ENCODE results near the gene GBA2. TPM values are rescaled to one million over a fixed set of nuclear protein-coding genes. Genes with fewer than 3 reads are reported as not detected.
A peak's percentile ranks its signal among the peaks of the same experiment; 100 is the strongest.

The GBA2 gene
- total RNA-seq, 4 donors from 2014 or later = 263 to 474 (median 436) TPM

DNA sequence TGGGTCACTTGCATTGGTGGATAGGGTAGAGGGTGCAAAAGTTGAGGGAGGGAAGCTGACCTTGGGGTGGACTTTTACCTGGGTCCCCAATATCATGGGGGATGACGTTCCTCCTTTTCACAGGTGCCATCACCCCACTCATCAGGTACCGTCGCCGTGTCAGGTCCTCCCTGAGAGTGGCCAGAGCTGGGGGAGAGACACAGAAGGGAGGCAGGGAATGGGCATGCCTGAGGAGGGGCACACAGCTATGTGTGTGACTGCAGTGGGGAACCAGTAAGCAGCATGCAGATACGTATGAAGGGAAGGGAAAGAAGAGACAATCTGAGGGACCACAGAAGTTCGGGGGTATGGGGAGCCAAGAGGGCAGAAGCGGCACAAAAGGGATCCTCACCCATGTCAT is 10.1 kb downstream of the GBA2 start:
- peaks cover 0 to 8% (median 0%) of the 10 kb centered on the region in 4 donors for H3K4me1 ChIP-seq
- no peaks in the 10 kb centered on the region for H3K27me3 ChIP-seq
- DNase-seq = no peak
- H3K27ac ChIP-seq = no peak overlapping the region
- TF ChIP-seq POLR2A (IDR thresholded peaks at IDR 0.05) = no peak
- TF ChIP-seq, protein P1, sequence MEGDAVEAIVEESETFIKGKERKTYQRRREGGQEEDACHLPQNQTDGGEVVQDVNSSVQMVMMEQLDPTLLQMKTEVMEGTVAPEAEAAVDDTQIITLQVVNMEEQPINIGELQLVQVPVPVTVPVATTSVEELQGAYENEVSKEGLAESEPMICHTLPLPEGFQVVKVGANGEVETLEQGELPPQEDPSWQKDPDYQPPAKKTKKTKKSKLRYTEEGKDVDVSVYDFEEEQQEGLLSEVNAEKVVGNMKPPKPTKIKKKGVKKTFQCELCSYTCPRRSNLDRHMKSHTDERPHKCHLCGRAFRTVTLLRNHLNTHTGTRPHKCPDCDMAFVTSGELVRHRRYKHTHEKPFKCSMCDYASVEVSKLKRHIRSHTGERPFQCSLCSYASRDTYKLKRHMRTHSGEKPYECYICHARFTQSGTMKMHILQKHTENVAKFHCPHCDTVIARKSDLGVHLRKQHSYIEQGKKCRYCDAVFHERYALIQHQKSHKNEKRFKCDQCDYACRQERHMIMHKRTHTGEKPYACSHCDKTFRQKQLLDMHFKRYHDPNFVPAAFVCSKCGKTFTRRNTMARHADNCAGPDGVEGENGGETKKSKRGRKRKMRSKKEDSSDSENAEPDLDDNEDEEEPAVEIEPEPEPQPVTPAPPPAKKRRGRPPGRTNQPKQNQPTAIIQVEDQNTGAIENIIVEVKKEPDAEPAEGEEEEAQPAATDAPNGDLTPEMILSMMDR (IDR thresholded peaks at IDR 0.05) = no peak
- no peaks in the 10 kb centered on the region for H3K9me3 ChIP-seq
- H3K36me3 ChIP-seq = peaks cover 0 to 96% (median 3%) of the 10 kb centered on the region in 3 donors
- H3K4me3 ChIP-seq = no peak overlapping the region

DNA sequence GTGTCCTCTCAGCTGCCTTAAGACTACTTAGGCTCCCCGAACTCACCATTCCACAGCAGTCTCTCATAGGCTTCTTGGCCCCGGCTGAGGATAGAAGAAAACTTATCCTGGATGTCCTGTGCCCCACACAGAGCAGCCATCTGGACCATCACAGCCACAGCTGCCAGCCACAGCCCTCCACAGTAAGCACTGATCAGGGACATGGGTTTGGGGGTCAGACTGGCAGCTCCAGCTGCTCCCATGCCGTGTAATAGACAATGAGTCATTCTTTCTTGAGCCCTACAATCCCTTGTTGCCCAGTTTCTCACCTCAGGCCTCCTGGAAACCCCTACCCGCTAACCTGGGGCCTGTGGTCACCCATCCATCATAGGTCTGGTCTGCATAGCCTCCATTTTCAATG is 10.8 kb downstream of the GBA2 start:
- H3K36me3 ChIP-seq = peaks cover 0 to 88% (median 2%) of the 10 kb centered on the region in 3 donors

DNA sequence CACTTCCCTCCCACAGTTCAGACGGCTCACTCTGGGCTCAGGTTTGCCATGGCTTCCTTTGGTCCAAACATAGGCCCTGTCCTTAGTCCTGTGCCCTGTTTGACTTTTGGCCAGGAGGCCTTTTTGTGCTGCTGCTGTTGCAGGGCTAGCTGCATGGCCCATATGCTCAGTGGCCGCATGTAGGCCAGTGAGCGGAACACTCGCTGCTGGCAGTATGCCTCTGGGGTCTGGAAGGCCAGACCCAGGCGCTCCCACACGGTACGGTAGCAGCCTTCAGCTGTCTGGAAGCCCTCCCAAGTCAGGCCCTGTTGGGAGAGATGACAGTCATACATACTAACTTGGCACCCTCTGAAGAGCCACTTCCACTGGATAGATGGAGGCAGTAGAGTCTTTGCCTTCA is 11.9 kb downstream of the GBA2 start:
- DNase-seq = no peak
- no peaks in the 10 kb centered on the region for H3K27me3 ChIP-seq
- H3K36me3 ChIP-seq = peaks cover 0 to 78% (median 0%) of the 10 kb centered on the region in 3 donors
- H3K9me3 ChIP-seq = no peaks in the 10 kb centered on the region
- H3K27ac ChIP-seq = peak overlapping the region in 1 of 4 donors; percentile 48
- TF ChIP-seq, protein P1 (IDR thresholded peaks at IDR 0.05) = no peak
- no peak for TF ChIP-seq POLR2A (IDR thresholded peaks at IDR 0.05)
- peaks cover 0 to 15% (median 2%) of the 10 kb centered on the region in 4 donors for H3K4me1 ChIP-seq
- no peak overlapping the region for H3K4me3 ChIP-seq

More for the DNA sequence above, 10.8 kb downstream of the GBA2 start:
- Histone ChIP-seq H3K4me1 (peaks cover 0 to 10% (median 2%) of the 10 kb centered on the region in 4 donors), H3K4me3 (no peak overlapping the region), H3K27me3 (no peaks in the 10 kb centered on the region), H3K9me3 (no peaks in the 10 kb centered on the region), H3K27ac (no peak overlapping the region)
- TF ChIP-seq, protein P1 (IDR thresholded peaks at IDR 0.05) = no peak
- no peak for TF ChIP-seq POLR2A (IDR thresholded peaks at IDR 0.05)
- DNase-seq = no peak

DNA sequence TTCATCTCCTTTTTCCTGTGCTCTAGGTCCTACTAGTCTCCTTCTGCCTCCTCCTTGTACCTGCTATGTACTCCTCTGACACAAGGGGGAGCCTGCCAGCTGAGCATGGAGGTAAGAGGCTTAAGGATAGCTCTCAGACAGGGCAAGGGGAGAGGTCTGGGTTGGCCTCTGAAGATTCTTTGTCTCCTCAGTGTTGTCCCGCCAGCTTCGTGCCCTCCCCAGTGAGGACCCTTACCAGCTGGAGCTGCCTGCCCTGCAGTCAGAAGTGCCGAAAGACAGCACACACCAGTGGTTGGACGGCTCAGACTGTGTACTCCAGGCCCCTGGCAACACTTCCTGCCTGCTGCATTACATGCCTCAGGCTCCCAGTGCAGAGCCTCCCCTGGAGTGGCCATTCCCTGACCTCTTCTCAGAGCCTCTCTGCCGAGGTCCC is 12.8 kb downstream of the GBA2 start:
- peak in 1 of 2 donors; percentile 26 for TF ChIP-seq POLR2A (IDR thresholded peaks at IDR 0.05)
- TF ChIP-seq, protein P1 (IDR thresholded peaks at IDR 0.05) = peak; percentile 61 to 91 (median 80)
- peaks cover 0 to 15% (median 2%) of the 10 kb centered on the region in 4 donors for H3K4me1 ChIP-seq
- peak; percentile 67 to 87 (median 76) for DNase-seq
- no peak overlapping the region for H3K4me3 ChIP-seq
- no peaks in the 10 kb centered on the region for H3K27me3 ChIP-seq
- no peaks in the 10 kb centered on the region for H3K9me3 ChIP-seq
- H3K36me3 ChIP-seq = peaks cover 0 to 69% (median 0%) of the 10 kb centered on the region in 3 donors
- peak overlapping the region in 3 of 4 donors; percentile 21 to 48 (median 25) for H3K27ac ChIP-seq

DNA sequence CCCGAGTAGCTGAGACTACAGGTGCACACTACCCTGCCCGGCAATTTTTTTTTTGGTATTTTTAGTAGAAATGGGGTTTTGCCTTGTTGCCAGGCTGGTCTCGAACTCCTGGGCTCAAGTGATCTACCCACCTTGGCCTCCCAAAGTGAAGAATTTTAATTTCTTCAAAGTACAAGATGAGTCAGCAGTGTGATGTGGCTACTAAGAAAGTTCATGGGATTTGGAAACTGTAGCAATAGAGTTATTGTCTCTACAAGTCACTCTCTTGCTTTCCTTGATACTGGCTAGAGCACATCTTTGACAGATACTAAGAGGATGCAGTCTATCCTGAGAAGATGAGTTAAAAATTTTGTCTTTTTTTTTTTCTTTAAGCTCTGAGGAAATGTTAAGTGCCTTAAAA is 14.9 kb downstream of the GBA2 start:
- Histone ChIP-seq H3K36me3 (peaks cover 0 to 47% (median 0%) of the 10 kb centered on the region in 3 donors), H3K9me3 (no peaks in the 10 kb centered on the region), H3K27ac (peak overlapping the region in 1 of 4 donors; percentile 100), H3K4me3 (no peak overlapping the region), H3K27me3 (no peaks in the 10 kb centered on the region), H3K4me1 (peaks cover 4 to 36% (median 12%) of the 10 kb centered on the region in 4 donors)
- DNase-seq = no peak
- no peak for TF ChIP-seq POLR2A (IDR thresholded peaks at IDR 0.05)
- TF ChIP-seq, protein P1 (IDR thresholded peaks at IDR 0.05) = no peak

Data from Peyer's patch (tissue), 4 donors.